Measurements from ENCODE around the gene CCDC88C.

DNA sequence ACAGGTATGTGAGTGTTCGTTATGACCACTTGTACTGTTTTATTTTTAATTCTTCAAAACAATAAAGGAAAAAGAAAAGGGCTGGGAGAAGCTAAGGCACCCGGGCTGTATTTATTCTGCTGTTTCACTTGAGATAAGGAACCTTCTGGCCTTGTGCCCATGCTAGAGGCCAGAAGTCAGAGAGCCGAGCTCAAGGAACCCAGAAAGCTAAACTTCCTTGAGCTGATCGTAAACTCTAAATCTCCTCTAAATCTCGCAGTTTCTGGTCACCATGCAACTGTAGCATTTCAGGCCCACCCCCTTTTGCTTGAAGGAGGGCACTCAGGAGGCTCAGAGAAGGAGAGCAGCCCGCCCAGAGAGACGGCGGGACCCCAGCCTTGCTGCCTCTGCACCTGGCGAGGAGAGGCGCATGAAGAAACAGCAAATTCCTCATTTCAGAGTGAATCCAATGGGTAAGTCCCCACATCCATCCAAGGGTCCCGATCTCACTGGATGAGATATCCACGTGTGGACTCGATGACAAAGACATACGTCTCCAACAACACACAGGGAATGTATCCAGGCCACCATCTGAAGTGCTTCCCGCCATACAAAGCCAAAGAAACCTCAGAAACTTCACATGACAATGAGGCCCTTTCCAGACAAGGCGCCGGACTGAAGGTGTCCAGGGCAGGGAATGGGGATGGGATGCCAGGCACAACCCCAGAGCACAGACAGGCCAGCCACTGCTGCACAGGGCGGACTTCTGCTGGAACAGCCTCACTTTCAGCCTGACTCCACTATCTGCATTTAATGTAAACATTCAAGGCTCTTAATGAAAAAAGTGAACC is 14.6 kb downstream of the CCDC88C start:
- TF ChIP-seq, protein P1, sequence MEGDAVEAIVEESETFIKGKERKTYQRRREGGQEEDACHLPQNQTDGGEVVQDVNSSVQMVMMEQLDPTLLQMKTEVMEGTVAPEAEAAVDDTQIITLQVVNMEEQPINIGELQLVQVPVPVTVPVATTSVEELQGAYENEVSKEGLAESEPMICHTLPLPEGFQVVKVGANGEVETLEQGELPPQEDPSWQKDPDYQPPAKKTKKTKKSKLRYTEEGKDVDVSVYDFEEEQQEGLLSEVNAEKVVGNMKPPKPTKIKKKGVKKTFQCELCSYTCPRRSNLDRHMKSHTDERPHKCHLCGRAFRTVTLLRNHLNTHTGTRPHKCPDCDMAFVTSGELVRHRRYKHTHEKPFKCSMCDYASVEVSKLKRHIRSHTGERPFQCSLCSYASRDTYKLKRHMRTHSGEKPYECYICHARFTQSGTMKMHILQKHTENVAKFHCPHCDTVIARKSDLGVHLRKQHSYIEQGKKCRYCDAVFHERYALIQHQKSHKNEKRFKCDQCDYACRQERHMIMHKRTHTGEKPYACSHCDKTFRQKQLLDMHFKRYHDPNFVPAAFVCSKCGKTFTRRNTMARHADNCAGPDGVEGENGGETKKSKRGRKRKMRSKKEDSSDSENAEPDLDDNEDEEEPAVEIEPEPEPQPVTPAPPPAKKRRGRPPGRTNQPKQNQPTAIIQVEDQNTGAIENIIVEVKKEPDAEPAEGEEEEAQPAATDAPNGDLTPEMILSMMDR (IDR thresholded peaks at IDR 0.05): no peak
- no peak for TF ChIP-seq EP300 (IDR thresholded peaks at IDR 0.05)
- no peak for TF ChIP-seq POLR2A (IDR thresholded peaks at IDR 0.05)
